ENCODE measurements around the gene RNPEP.
"Not testable (repeated sequence)": the region's sequence is repeated elsewhere in the genome, so short reads cannot be mapped to it uniquely, and the experiment has no call there.

- TF ChIP-seq CTCF, POLR2AphosphoS5 (IDR thresholded peaks at IDR 0.05): not testable (repeated sequence)
These were observed 36.7 kb downstream of the RNPEP start for GRCh38 chr1:202019235-202019558.

Data from breast epithelium (tissue), 3 donors.